Urinary bladder (tissue), 4 donors: ENCODE data around the gene CCDC201. TPM values are rescaled to one million over a fixed set of nuclear protein-coding genes. Genes with fewer than 3 reads are reported as not detected.
"Not testable (repeated sequence)": the region's sequence is repeated elsewhere in the genome, so short reads cannot be mapped to it uniquely, and the experiment has no call there.

ENCODE experiments used
- DNase-seq: peaks from one replicate; pipeline ENCODE4 v3.0.0-alpha.2; 2015; ENCODE audit errors: extremely low spot score
- H3K27ac ChIP-seq: one replicate; pipeline ENCODE4 v1.5.1; 2013; ENCODE audit warnings: low read depth, mild to moderate bottlenecking, moderate library complexity
- H3K36me3 ChIP-seq: one replicate; pipeline ENCODE4 v1.6.1; 2013; ENCODE audit warnings: mild to moderate bottlenecking, moderate library complexity; ENCODE audit not compliant: insufficient read depth
- H3K4me1 ChIP-seq: one replicate; pipeline ENCODE4 v1.6.1; 2013; ENCODE audit warnings: mild to moderate bottlenecking, moderate library complexity; ENCODE audit not compliant: insufficient read depth
- H3K4me3 ChIP-seq: one replicate; pipeline ENCODE4 v1.5.1; 2013; ENCODE audit warnings: low read depth, low read length
- WGBS: extraction: QIAGEN DNeasy Blood & Tissue Kit; methylation state at CpG from one replicate; pipeline ENCODE4 v1.1.7; 2013; 5-methylcytosine and 5-hydroxymethylcytosine counted together
- polyA plus RNA-seq: library from polyadenylated mRNA; stranded (reverse); fragments of 200-250 nt; gene quantifications from one replicate; pipeline ENCODE4 v1.2.3, GENCODE V29; 2013
- small RNA-seq: library from RNA; depleted of rRNA; stranded (forward); fragments of <200 nt; gene quantifications from one replicate; pipeline ENCODE3, GENCODE V24; 2014
- total RNA-seq: library from RNA; depleted of rRNA; stranded (reverse); fragments of >200 nt; gene quantifications from one replicate; pipeline ENCODE4 v1.2.3, GENCODE V29; 2014
- donor health status: healthy with polysubstance abuse.
- donor health status: healthy.

The CCDC201 gene
- total and polyA plus RNA-seq, 2 donors, result not detected

- 88% methylated on average over 26 of the region's 26 CpGs for WGBS
- not testable (repeated sequence) for DNase-seq
Observed at GRCh38 chr7:45811652-45812234, 61.1 kb downstream of the CCDC201 start.

GRCh38 chr7:45810451-45811005 lies 62.4 kb downstream of the CCDC201 start:
- H3K4me3 ChIP-seq, H3K36me3 ChIP-seq, H3K27ac ChIP-seq, H3K4me1 ChIP-seq, DNase-seq: not testable (repeated sequence)
- WGBS, result 95% methylated on average over 27 of the region's 28 CpGs

More at GRCh38 chr7:45811652-45812234, 61.1 kb downstream of the CCDC201 start:
- not testable (repeated sequence) for H3K27ac ChIP-seq, H3K36me3 ChIP-seq, H3K4me3 ChIP-seq, H3K4me1 ChIP-seq

Small RNA genes lying within 50 kb of the gene (small RNA-seq; reads per million reads assigned to genes)
- not detected for gene RNU6-326P

Other genes with a start within 250 kb of the CCDC201 start
- gene IGFBP1, start 15.4 kb upstream of the CCDC201 start, total RNA-seq, result not detected
- 0.04 TPM for gene IGFBP1, start 15.4 kb upstream of the CCDC201 start, polyA plus RNA-seq
- 150 TPM for gene IGFBP3, start 48.2 kb upstream of the CCDC201 start, total RNA-seq
- gene IGFBP3, start 48.2 kb upstream of the CCDC201 start, polyA plus RNA-seq, result 183 TPM